K562 (cell line): ENCODE results near the gene MICALL2. TPM values are rescaled to one million over a fixed set of nuclear protein-coding genes. Genes with fewer than 3 reads are reported as not detected.

Experiments used
- CHCHD3 ChIP-seq: fragments of 250-450 bp; sonication (Bioruptor Pico); IDR thresholded peaks from 2 replicates; pipeline ENCODE4 v2.1.2; 2022; ENCODE audit warnings: mild to moderate bottlenecking
- CTCFL ChIP-seq: IDR thresholded peaks from 2 replicates; pipeline ENCODE4 v1.6.1; 2011; ENCODE audit warnings: borderline replicate concordance, low read depth, mild to moderate bottlenecking, moderate library complexity, low read length; ENCODE audit not compliant: insufficient read depth, poor library complexity, severe bottlenecking
- E4F1 ChIP-seq: fragments of 250-450 bp; sonication (Bioruptor Pico); IDR thresholded peaks from 2 replicates; pipeline ENCODE4 v1.5.0; 2021; ENCODE audit warnings: mild to moderate bottlenecking, borderline replicate concordance
- KAT8 ChIP-seq: fragments of 450-650 bp; IDR thresholded peaks from 2 replicates; pipeline ENCODE4 v1.6.1; 2016; ENCODE audit warnings: low read depth, mild to moderate bottlenecking
- KDM5B ChIP-seq: fragments of 200-600 bp; sonication (generic); IDR thresholded peaks from 2 replicates; pipeline ENCODE4 v1.6.1; 2012; ENCODE audit warnings: low read depth, mild to moderate bottlenecking, moderate library complexity, low read length, control low read depth, inconsistent platforms; ENCODE audit not compliant: insufficient replicate concordance
- RFX1 ChIP-seq: fragments of 450-650 bp; IDR thresholded peaks from 2 replicates; pipeline ENCODE4 v1.6.1; 2016; ENCODE audit warnings: mild to moderate bottlenecking, moderate library complexity
- YY1 ChIP-seq, 3 experiments: IDR thresholded peaks; 2 replicates each; pipeline ENCODE4 v1.6.1; 2011; ENCODE audit warnings: low read length in 2 of 3, mild to moderate bottlenecking in 2 of 3, moderate library complexity in 2 of 3, borderline replicate concordance in 1 of 3, control low read depth in 1 of 3, low read depth in 1 of 3; ENCODE audit not compliant: insufficient read depth in 3 of 3, insufficient replicate concordance in 2 of 3, control insufficient read depth in 1 of 3, insufficient read length in 1 of 3; ENCODE audit errors: extremely low read depth in 1 of 3
- ZNF512 ChIP-seq: IDR thresholded peaks from 2 replicates; pipeline ENCODE4 v1.6.1; 2016; ENCODE audit warnings: missing genetic modification characterization, missing compliant biosample characterization
- polyA plus RNA-seq, 8 experiments: library from polyadenylated mRNA; depleted of rRNA in 4 of 8; stranded (reverse) in 5 of 8; unstranded in 3 of 8; fragments of >200 nt; fragmentation: Nextera tagmentation in 2 of 8; fragmentation: Illumina TruSeq in 1 of 8; extraction: Ambion mirVana in 2 of 8; extraction: Trizol in 1 of 8; gene quantifications; 2 replicates each; pipeline versions ENCODE4 v1.2.1 to v1.2.3, GENCODE V29; 2011 to 2014; ENCODE audit warnings: inconsistent platforms in 1 of 8, missing spikeins in 1 of 8
- total RNA-seq, 7 experiments: library from RNA; depleted of rRNA in 6 of 7; stranded (reverse); fragments of >200 nt in 6 of 7; fragmentation: Illumina TruSeq in 2 of 7; extraction: Trizol in 2 of 7; gene quantifications; 2 replicates each; pipeline versions ENCODE4 v1.2.1 to v1.2.3, GENCODE V29; 2011 to 2021; ENCODE audit warnings: low replicate concordance in 1 of 7

The MICALL2 gene
- total and polyA plus RNA-seq, 9 of the 15 experiments (the other 6 are each of a cell fraction or from before 2014, with no cell fraction given), result 1.8 to 103 (median 17.0) TPM

- no peak for TF ChIP-seq ZNF512 (tag)
- TF ChIP-seq KAT8, result no peak
- no peak for TF ChIP-seq E4F1 (CRISPR knock-in tag)
- TF ChIP-seq CTCFL, result peak; percentile 94
- TF ChIP-seq KDM5B, result peak; percentile 78
- TF ChIP-seq CHCHD3, result no peak
- TF ChIP-seq YY1 (IDR thresholded peaks at IDR 0.05; ENCODE audit: borderline replicate concordance in 1 of 3, control insufficient read depth in 1 of 3, extremely low read depth in 1 of 3, insufficient read depth in 3 of 3, insufficient read length in 1 of 3, insufficient replicate concordance in 2 of 3, low read depth in 1 of 3, low read length in 2 of 3), result peak; percentile 19 to 84 (median 81)
- TF ChIP-seq RFX1, result no peak
- TF ChIP-seq, all 486 proteins: peak for 113
Observed at GRCh38 chr7:1503816-1504775, 44.8 kb upstream of the MICALL2 start, which contains the start of gene INTS1 (continued).
